Skeletal muscle satellite cell (primary cell): ENCODE results near the gene SLC33A1.

Experiments used
- H3K27me3 ChIP-seq: 2 replicates; pipeline ENCODE4 v1.7.0; 2013; ENCODE audit warnings: low read length; ENCODE audit not compliant: control insufficient read depth, insufficient read depth
- H3K36me3 ChIP-seq: 2 replicates; pipeline ENCODE4 v1.7.0; 2013; ENCODE audit warnings: mild to moderate bottlenecking, control low read depth, low read length; ENCODE audit not compliant: insufficient read depth
- H3K4me1 ChIP-seq: 2 replicates; pipeline ENCODE4 v1.7.0; 2013; ENCODE audit warnings: low read length; ENCODE audit not compliant: control insufficient read depth, insufficient read depth
- H3K4me2 ChIP-seq: 2 replicates; pipeline ENCODE4 v1.7.0; 2013; ENCODE audit warnings: mild to moderate bottlenecking, low read length
- H3K4me3 ChIP-seq: 2 replicates; pipeline ENCODE4 v1.7.0; 2013; ENCODE audit warnings: low read length
- H3K9ac ChIP-seq: 2 replicates; pipeline ENCODE4 v1.7.0; 2013; ENCODE audit warnings: mild to moderate bottlenecking, low read depth, low read length, moderate library complexity
- H3K9me3 ChIP-seq: replicated peaks from 2 replicates; pipeline ENCODE4 v1.7.0; 2013; ENCODE audit warnings: mild to moderate bottlenecking, control low read depth, low read length

The SLC33A1 gene

GRCh38 chr3:155780291-155780690, 73.9 kb downstream of the SLC33A1 start:
- Histone ChIP-seq H3K9me3 (peaks cover 3% of the 10 kb centered on the region), H3K36me3 (no peaks in the 10 kb centered on the region), H3K4me1 (peaks cover 7% of the 10 kb centered on the region), H3K4me3 (no peak overlapping the region), H3K27me3 (no peaks in the 10 kb centered on the region), H3K4me2 (no peak overlapping the region), H3K9ac (no peak overlapping the region)

- Histone ChIP-seq H3K4me3 (no peak overlapping the region), H3K27me3 (no peaks in the 10 kb centered on the region), H3K4me2 (no peak overlapping the region), H3K9me3 (peaks cover 3% of the 10 kb centered on the region), H3K4me1 (peaks cover 7% of the 10 kb centered on the region), H3K36me3 (no peaks in the 10 kb centered on the region), H3K9ac (no peak overlapping the region)
Measured at GRCh38 chr3:155778462-155778861, 75.8 kb downstream of the SLC33A1 start.

- no peak overlapping the region for H3K9ac ChIP-seq
- H3K4me3 ChIP-seq, result no peak overlapping the region
- H3K4me1 ChIP-seq, result no peaks in the 10 kb centered on the region
- no peaks in the 10 kb centered on the region for H3K9me3 ChIP-seq
- H3K36me3 ChIP-seq, result no peaks in the 10 kb centered on the region
- H3K4me2 ChIP-seq, result no peak overlapping the region
- H3K27me3 ChIP-seq, result no peaks in the 10 kb centered on the region
Measured at GRCh38 chr3:155772801-155773200, 81.4 kb downstream of the SLC33A1 start.

- no peaks in the 10 kb centered on the region for H3K36me3 ChIP-seq
Measured at GRCh38 chr3:155771126-155771525, 83.1 kb downstream of the SLC33A1 start.

More at GRCh38 chr3:155771126-155771525, 83.1 kb downstream of the SLC33A1 start:
- Histone ChIP-seq H3K4me2 (no peak overlapping the region), H3K4me1 (no peaks in the 10 kb centered on the region), H3K4me3 (no peak overlapping the region), H3K27me3 (no peaks in the 10 kb centered on the region), H3K9ac (no peak overlapping the region), H3K9me3 (no peaks in the 10 kb centered on the region)
